Subcutaneous abdominal adipose tissue (tissue), 5 donors: Measurements from ENCODE around the gene OTUD5.
A peak's percentile ranks its signal among the peaks of the same experiment; 100 is the strongest.

Source experiments
- H3K27ac ChIP-seq: one replicate; pipeline ENCODE4 v1.7.0; 2013; ENCODE audit warnings: low read depth, mild to moderate bottlenecking, inconsistent platforms, low read length, moderate library complexity
- H3K27me3 ChIP-seq, 5 donors: one replicate each; pipeline ENCODE4 v1.7.0; 2013; ENCODE audit warnings: low read length in 5 of 5, inconsistent platforms in 1 of 5; ENCODE audit not compliant: control insufficient read depth in 5 of 5, insufficient read depth in 4 of 5
- H3K36me3 ChIP-seq, 5 donors: one replicate each; pipeline ENCODE4 v1.7.0; 2013; ENCODE audit warnings: low read length in 5 of 5; ENCODE audit not compliant: control insufficient read depth in 5 of 5, insufficient read depth in 5 of 5
- H3K4me1 ChIP-seq, 5 donors: one replicate each; pipeline ENCODE4 v1.7.0; 2013; ENCODE audit warnings: low read length in 5 of 5, mild to moderate bottlenecking in 3 of 5, moderate library complexity in 1 of 5; ENCODE audit not compliant: control insufficient read depth in 5 of 5, insufficient read depth in 5 of 5
- H3K4me3 ChIP-seq, 5 donors: one replicate each; pipeline ENCODE4 v1.7.0; 2013; ENCODE audit warnings: low read length in 5 of 5, low read depth in 1 of 5
- H3K9ac ChIP-seq, 5 donors: one replicate each; pipeline ENCODE4 v1.7.0; 2013; ENCODE audit warnings: low read length in 5 of 5, mild to moderate bottlenecking in 4 of 5, moderate library complexity in 3 of 5
- H3K9me3 ChIP-seq, 5 donors: one replicate each; pipeline ENCODE4 v1.7.0; 2013; ENCODE audit warnings: low read length in 5 of 5; ENCODE audit not compliant: control insufficient read depth in 5 of 5
- donor health status: healthy.
- donor health status: healthy.
- donor health status: healthy.
- donor health status: healthy.
- donor health status: healthy.

Gene OTUD5

GRCh38 chrX:48957477-48957826 is at the start of gene OTUD5:
Gene OTUD5, minus strand, starts transcription at chrX:48957607. Its CDS starts 37 bp downstream, at chrX:48957570.
- peaks cover 0 to 9% (median 5%) of the 10 kb centered on the region in 5 donors for H3K27me3 ChIP-seq

GRCh38 chrX:49003696-49004095 is 46.3 kb upstream of the OTUD5 start:
- Histone ChIP-seq H3K9ac (no peak overlapping the region), H3K4me3 (no peak overlapping the region), H3K27me3 (no peaks in the 10 kb centered on the region), H3K27ac (no peak overlapping the region), H3K4me1 (peaks cover 0 to 12% (median 9%) of the 10 kb centered on the region in 5 donors), H3K9me3 (peaks cover 0 to 7% (median 0%) of the 10 kb centered on the region in 5 donors), H3K36me3 (peaks cover 0 to 6% (median under 1%) of the 10 kb centered on the region in 5 donors)

More at GRCh38 chrX:48957477-48957826, at the start of gene OTUD5:
- peak within 1 kb of the TSS; percentile 73 to 83 (median 76) for H3K4me3 ChIP-seq
- peaks cover 0 to 9% (median 2%) of the 10 kb centered on the region in 5 donors for H3K36me3 ChIP-seq
- no peaks in the 10 kb centered on the region for H3K9me3 ChIP-seq
- H3K4me1 ChIP-seq: peaks cover 5 to 52% (median 41%) of the 10 kb centered on the region in 5 donors
- H3K9ac ChIP-seq: peak within 1 kb of the TSS; percentile 63 to 91 (median 81)
- H3K27ac ChIP-seq: peak within 1 kb of the TSS; percentile 88

- H3K9ac ChIP-seq: peak within 1 kb of the TSS; percentile 50 to 83 (median 65)
- peaks cover 0 to 7% (median 0%) of the 10 kb centered on the region in 5 donors for H3K9me3 ChIP-seq
- peak within 1 kb of the TSS; percentile 84 for H3K27ac ChIP-seq
- peaks cover 2 to 14% (median 9%) of the 10 kb centered on the region in 5 donors for H3K36me3 ChIP-seq
- peak within 1 kb of the TSS; percentile 73 to 94 (median 77) for H3K4me3 ChIP-seq
- H3K4me1 ChIP-seq: peaks cover 0 to 12% (median 9%) of the 10 kb centered on the region in 5 donors
- no peaks in the 10 kb centered on the region for H3K27me3 ChIP-seq
These were observed 44.9 kb upstream of the OTUD5 start, which contains the start of gene GRIPAP1 for GRCh38 chrX:49002091-49002935. Gene GRIPAP1, minus strand, starts transcription at chrX:49002264. Its CDS starts 35 bp downstream, at chrX:49002229.

GRCh38 chrX:49001521-49002090 is 44.2 kb upstream of the OTUD5 start:
- peaks cover 0 to 3% (median 0%) of the 10 kb centered on the region in 5 donors for H3K27me3 ChIP-seq
- peaks cover 0 to 7% (median 3%) of the 10 kb centered on the region in 5 donors for H3K9me3 ChIP-seq
- peak overlapping the region; percentile 84 for H3K27ac ChIP-seq
- H3K36me3 ChIP-seq: peaks cover 2 to 21% (median 13%) of the 10 kb centered on the region in 5 donors
- peak overlapping the region in 4 of 5 donors; percentile 64 to 83 (median 68) for H3K9ac ChIP-seq
- H3K4me3 ChIP-seq: peak overlapping the region; percentile 73 to 94 (median 77)
- H3K4me1 ChIP-seq: peaks cover 0 to 12% (median 9%) of the 10 kb centered on the region in 5 donors

- Histone ChIP-seq H3K9ac (no peak overlapping the region), H3K27me3 (peaks cover 0 to 3% (median 0%) of the 10 kb centered on the region in 5 donors), H3K4me1 (peaks cover 0 to 12% (median 9%) of the 10 kb centered on the region in 5 donors), H3K9me3 (peaks cover 0 to 7% (median 3%) of the 10 kb centered on the region in 5 donors), H3K27ac (no peak overlapping the region), H3K4me3 (peak overlapping the region in 2 of 5 donors; percentile 19 to 25), H3K36me3 (peaks cover 2 to 27% (median 16%) of the 10 kb centered on the region in 5 donors)
These were observed 43.2 kb upstream of the OTUD5 start for GRCh38 chrX:49000636-49001035.

GRCh38 chrX:48999030-48999429 is 41.6 kb upstream of the OTUD5 start:
- Histone ChIP-seq H3K36me3 (peaks cover 2 to 32% (median 19%) of the 10 kb centered on the region in 5 donors), H3K4me3 (no peak overlapping the region), H3K4me1 (peaks cover 0 to 12% (median 9%) of the 10 kb centered on the region in 5 donors), H3K9ac (no peak overlapping the region), H3K27me3 (peaks cover 0 to 3% (median 0%) of the 10 kb centered on the region in 5 donors), H3K9me3 (peaks cover 0 to 7% (median 3%) of the 10 kb centered on the region in 5 donors), H3K27ac (no peak overlapping the region)

- peaks cover 2 to 35% (median 21%) of the 10 kb centered on the region in 5 donors for H3K36me3 ChIP-seq
- H3K9ac ChIP-seq: no peak overlapping the region
- peaks cover 0 to 12% (median 9%) of the 10 kb centered on the region in 5 donors for H3K4me1 ChIP-seq
- peaks cover 0 to 7% (median 3%) of the 10 kb centered on the region in 5 donors for H3K9me3 ChIP-seq
- peaks cover 0 to 3% (median 0%) of the 10 kb centered on the region in 5 donors for H3K27me3 ChIP-seq
- no peak overlapping the region for H3K27ac ChIP-seq
- H3K4me3 ChIP-seq: no peak overlapping the region
These were observed 41.0 kb upstream of the OTUD5 start for GRCh38 chrX:48998391-48998790.

- no peak overlapping the region for H3K9ac ChIP-seq
- H3K27ac ChIP-seq: no peak overlapping the region
- peaks cover 6 to 40% (median 26%) of the 10 kb centered on the region in 5 donors for H3K36me3 ChIP-seq
These were observed 40.5 kb upstream of the OTUD5 start for GRCh38 chrX:48997865-48998264.

GRCh38 chrX:48997455-48997854 is 40.0 kb upstream of the OTUD5 start:
- no peak overlapping the region for H3K4me3 ChIP-seq
- peaks cover 0 to 7% (median 3%) of the 10 kb centered on the region in 5 donors for H3K9me3 ChIP-seq
- H3K27ac ChIP-seq: no peak overlapping the region
- peaks cover 6 to 41% (median 26%) of the 10 kb centered on the region in 5 donors for H3K36me3 ChIP-seq
- peaks cover 0 to 12% (median 9%) of the 10 kb centered on the region in 5 donors for H3K4me1 ChIP-seq
- peaks cover 0 to 4% (median 0%) of the 10 kb centered on the region in 5 donors for H3K27me3 ChIP-seq
- H3K9ac ChIP-seq: no peak overlapping the region

More at GRCh38 chrX:48997865-48998264, 40.5 kb upstream of the OTUD5 start:
- peaks cover 0 to 12% (median 9%) of the 10 kb centered on the region in 5 donors for H3K4me1 ChIP-seq
- peaks cover 0 to 4% (median 0%) of the 10 kb centered on the region in 5 donors for H3K27me3 ChIP-seq
- H3K9me3 ChIP-seq: peaks cover 0 to 7% (median 3%) of the 10 kb centered on the region in 5 donors
- H3K4me3 ChIP-seq: no peak overlapping the region
